GM18951 (cell line): ENCODE measurements around the gene CDH20.

Source experiments
- POLR2A ChIP-seq: IDR thresholded peaks from 4 replicates; pipeline ENCODE4 v1.6.1; 2011; ENCODE audit warnings: mild to moderate bottlenecking; ENCODE audit not compliant: insufficient read length, insufficient read depth; ENCODE audit errors: extremely low read depth
- in situ Hi-C: fragments of 300-500 bp; cut with MboI; formaldehyde crosslinking; loops from one replicate; pipeline ENCODE4 v1.12.0; 2022; ENCODE audit warnings: low sequenced_read_pairs, mixed read lengths, inconsistent platforms; ENCODE audit not compliant: unreplicated experiment

The CDH20 gene

DNA sequence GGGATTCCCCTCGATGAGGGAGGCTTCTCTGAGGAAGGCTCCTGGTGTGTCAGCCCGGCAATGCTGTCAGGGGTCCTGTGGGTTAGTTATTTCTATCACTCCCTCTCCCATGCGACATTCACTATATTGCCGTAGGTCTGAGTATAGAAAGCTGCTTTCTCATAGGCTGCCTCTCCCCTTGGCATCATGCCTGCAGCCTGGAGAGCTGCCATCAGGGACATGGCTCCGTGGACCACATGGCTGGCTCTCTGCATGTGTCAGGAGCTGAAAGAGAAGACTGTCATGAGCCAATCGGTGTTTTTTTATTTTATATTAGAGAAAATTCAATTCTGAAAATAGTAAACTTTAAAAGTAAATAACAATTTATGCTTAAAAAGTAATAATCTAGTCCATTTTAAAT, 198.0 kb downstream of the CDH20 start:
- TF ChIP-seq POLR2A: no peak
- in situ Hi-C loops: no loop called here

DNA sequence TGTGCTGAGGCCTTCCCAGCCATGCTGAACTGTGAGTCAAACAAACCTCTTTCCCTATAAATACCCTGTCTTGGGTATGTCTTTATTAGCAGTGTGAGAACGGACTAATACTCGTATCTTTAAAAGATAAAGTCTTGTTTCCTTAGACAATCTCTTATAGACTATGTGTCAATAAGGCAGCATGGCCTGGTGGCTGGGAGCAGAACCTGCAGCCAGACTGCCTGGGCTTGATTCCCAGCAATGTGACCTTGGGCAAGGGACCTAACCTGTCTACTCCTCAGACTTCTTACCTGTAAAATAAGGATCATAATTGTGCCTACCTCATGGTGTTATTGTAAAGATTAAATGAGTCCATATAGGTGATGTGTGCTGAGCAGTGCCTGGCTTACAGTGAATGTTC, 198.7 kb downstream of the CDH20 start:
- in situ Hi-C loops: no loop called here
- no peak for TF ChIP-seq POLR2A

DNA sequence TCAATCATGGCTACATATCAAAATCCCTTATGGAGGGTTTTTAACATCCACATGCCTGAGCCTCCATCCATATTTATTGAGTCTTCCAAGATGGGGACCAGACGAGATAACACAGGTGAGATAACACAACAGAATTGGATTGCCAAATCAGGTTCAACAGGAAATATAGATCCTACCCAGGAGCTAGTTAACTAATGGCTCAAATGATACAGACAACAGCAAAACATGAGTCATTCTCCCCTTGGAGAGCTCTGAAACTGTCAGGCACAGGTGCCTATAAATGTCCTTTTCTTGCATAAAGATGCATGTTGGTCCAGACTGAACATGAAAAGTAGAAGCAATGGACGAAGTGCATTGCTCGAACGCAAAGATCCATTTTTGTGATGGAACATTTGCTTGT, 202.2 kb downstream of the CDH20 start:
- in situ Hi-C loops: no loop called here
- TF ChIP-seq POLR2A: no peak

DNA sequence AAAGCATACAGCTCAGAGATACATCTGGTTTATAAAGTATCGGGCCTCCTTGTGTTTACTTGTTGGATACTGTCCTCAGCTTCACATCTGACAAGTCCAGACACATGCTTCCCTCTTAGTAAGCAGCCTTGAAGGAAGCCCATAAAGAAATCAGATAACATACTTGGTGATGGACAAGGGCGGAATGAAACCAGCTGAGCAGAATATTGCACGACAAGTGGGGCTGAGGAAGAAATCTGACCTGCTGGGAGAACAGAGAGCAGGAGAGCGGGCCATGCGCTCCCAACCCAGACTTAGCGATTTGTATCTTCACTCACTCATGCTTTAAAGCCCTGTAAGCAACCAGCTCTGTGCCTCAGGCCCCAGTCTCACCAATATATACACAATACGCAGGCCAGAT, 208.4 kb downstream of the CDH20 start:
- in situ Hi-C loops: no loop called here
- TF ChIP-seq POLR2A: no peak

DNA sequence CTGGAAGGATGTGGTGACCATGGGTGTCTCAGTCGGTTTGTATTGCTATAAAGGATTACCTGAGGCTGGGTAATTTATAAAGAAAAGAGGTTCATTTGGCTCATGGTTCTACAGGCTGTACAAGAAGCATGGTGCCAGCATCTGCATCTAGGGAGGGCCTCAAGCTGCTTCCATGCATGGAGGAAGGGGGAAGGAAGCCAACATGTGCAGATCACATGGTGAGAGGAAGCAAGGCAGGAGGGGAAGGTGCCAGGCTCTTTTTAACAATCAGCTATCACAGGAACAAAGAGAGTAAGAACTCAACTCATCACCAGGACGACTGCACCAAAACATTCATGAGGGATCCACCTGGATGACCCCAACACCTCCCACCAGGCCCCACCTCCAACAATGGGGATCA, 209.4 kb downstream of the CDH20 start:
- in situ Hi-C loops: no loop called here
- TF ChIP-seq POLR2A: no peak

DNA sequence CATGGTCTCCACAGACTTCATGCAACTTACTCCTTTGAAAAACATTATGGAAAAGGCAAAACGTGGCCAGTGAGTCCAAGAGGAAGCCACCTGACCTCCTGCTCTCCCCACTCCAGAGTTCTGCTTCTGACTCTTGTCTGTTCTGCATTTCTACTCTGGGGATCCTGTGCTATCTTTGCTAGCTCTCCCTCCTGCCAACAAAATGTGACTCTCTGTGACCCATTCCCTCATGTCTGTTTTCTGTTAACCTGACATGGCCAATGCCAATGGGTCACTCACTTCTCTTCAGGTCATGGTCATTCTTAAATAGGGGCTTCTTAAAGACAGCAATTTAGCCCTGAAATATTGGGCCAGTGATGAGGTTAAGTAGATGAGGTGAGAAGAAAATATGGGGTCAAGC, 210.3 kb downstream of the CDH20 start:
- in situ Hi-C loops: no loop called here
- TF ChIP-seq POLR2A: no peak

DNA sequence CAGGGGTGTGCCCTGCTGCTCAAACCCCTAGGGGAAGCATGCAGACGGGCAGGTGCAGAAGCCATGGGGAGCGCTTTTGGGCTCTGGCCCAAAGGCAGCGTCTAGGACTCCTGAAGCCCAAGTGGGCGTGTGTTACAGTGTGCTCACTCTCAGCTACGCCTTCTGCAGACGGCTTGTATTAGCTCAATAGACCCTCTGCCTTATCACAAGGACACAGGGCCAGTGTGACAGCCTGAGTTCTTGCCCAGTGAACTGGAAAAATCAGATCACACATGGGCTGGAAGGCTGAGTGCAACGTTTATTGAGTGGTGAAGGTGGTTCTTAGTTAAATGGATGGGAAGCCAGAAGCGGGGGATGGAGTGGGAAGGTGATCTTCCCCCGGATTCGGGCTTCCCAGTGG, 210.9 kb downstream of the CDH20 start:
- no peak for TF ChIP-seq POLR2A
- in situ Hi-C loops: no loop called here

DNA sequence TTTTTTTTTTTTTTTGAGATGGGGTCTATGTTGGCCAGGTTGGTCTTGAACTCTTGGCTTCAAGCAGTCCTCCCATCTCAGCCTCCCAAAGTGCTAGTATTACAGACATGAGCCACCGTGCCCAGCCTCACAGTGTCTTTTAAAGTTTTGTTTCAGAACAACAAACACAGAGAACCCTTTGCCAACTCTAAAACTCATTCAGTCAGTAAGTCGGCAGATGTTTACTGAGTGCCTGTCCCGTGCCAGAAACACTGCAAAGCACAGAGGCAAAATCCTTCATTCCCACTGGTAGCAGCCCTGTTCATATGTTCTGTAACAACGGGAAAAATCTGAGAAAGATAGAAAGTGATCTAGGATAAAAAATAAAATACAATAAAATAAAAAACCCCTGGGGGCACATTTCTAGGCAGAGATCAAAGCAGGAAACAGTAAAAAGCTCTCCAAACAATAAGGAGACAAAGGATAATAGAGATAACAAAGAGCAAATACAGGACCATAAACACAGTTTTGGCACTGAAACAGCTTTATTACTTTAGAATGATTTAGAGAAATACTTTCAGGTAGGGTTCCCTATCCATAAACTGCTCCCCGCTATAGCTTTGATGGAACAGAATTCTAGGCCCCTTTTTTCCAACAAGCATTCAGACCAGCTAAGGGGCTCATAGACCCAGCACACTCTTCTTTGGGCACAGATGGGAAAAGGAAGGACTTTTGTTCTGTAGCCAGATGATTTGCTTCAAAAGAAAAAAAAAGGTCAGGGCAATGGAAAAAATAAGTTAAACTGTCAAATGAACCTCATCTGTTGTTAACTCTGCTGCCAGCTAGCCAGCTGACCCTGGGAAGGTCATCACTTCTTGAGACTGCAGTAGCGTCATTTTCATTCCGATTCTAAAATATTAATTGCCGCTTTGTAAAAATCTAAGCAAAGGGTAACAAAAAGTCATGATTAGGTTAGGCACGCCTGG, 212.3 kb downstream of the CDH20 start:
- TF ChIP-seq POLR2A: no peak
- in situ Hi-C loops: no loop called here

DNA sequence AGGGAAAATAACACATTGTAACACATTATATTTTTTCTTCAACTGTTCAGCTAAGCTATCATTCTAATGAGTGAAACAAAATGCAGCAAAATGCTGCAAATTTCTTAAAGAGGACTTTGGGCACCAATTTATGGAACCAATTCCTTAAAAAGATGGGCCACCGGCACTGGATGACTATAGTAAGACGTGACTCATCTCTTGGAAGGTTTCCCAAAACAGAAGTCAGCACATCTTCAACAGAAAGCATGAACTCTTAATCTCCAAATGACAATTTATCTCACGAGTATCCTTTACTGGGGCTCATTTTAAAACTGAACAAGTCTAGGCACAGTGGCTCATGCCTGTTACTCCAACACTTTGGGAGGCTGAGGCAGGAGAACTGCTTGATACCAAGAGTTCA, 213.4 kb downstream of the CDH20 start:
- TF ChIP-seq POLR2A: no peak
- in situ Hi-C loops: no loop called here

DNA sequence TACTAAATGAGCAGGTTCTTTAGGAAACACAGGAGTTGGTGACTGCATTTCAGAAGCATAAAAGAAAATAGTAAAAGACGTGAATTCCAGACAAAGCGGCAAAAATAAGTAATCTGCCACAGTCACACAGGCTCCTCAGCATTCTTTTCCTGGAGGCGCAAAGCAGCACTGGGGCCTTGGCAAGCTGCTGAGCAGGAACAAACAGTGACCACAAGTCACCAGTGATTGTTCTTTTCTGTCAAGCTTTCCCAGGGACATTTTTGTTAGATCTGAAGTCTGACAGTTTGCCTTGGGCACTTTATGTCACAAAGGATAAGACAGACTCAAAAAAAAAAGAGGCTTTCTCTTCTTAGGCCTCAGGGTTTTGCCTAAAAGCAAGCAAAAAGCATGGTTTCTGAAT, 216.2 kb downstream of the CDH20 start:
- in situ Hi-C loops: no loop called here
- no peak for TF ChIP-seq POLR2A

DNA sequence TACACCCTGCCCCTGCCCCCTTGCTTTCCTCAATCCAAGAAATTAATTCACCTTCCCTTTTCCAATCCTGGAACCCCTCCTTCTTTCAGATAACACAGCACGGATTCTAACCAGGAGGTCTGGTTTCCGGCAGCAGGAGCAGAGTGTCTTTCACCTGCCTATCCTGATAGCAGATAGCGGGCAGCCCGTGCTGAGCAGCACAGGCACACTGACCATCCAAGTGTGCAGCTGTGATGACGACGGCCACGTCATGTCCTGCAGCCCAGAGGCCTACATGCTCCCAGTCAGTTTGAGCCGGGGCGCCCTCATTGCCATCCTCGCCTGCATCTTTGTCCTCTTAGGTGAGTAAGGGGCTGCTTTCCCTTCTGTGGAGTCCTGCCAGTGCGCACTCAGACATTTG, 216.7 kb downstream of the CDH20 start:
- in situ Hi-C loops: no loop called here
- TF ChIP-seq POLR2A: no peak

DNA sequence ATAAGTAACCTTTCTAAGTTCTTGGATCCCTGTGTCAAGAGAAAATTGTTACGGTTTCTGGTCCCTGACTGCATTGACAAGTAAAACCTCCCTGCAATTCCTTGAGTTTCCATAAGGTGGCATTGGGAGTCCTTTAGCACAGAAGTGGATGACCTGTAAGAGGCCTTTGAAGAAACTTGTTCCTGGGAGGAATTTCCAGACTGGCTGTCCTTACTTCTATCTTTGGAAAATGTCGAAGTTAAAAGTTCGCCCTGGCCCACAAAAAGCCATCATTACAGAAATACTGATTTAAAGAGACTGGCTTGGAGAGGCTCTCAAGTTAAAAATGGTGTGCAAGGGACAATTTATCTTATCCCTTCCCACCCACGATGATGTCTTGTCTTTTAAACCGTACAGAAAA, 218.4 kb downstream of the CDH20 start:
- in situ Hi-C loops: no loop called here

DNA sequence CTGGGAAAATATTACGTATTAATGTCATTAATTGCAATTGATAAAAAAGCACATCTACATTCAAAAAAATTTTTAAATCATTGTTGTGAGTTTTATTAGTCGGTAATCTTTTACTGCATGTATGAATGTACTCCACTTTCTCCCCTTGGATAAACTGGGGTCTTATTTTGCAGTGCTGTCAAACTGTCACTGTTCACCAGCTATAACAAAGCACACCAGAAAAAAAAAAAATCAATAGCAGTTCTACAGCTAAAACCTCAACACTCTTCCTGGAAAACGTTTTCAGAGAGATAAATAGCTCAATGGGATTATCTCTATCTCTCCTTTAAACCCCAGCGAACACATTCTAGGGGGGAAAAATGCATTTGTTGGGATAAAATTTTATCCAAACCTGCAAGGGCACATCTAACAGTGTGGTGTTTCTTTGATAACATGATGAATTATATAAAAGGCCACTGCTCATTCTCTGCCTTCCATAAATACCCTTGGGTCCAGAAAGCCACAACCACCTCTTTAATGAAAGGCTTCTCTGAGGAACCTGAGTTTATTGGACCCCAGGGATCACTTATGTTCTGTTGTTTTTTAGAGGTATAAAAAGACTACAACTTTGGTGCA, 219.9 kb downstream of the CDH20 start:
- in situ Hi-C loops: no loop called here
- no peak for TF ChIP-seq POLR2A

More for the DNA sequence above, 218.4 kb downstream of the CDH20 start:
- no peak for TF ChIP-seq POLR2A
